Measurements from ENCODE around the gene MTA2.
A peak's percentile ranks its signal among the peaks of the same experiment; 100 is the strongest.

The MTA2 gene

DNA sequence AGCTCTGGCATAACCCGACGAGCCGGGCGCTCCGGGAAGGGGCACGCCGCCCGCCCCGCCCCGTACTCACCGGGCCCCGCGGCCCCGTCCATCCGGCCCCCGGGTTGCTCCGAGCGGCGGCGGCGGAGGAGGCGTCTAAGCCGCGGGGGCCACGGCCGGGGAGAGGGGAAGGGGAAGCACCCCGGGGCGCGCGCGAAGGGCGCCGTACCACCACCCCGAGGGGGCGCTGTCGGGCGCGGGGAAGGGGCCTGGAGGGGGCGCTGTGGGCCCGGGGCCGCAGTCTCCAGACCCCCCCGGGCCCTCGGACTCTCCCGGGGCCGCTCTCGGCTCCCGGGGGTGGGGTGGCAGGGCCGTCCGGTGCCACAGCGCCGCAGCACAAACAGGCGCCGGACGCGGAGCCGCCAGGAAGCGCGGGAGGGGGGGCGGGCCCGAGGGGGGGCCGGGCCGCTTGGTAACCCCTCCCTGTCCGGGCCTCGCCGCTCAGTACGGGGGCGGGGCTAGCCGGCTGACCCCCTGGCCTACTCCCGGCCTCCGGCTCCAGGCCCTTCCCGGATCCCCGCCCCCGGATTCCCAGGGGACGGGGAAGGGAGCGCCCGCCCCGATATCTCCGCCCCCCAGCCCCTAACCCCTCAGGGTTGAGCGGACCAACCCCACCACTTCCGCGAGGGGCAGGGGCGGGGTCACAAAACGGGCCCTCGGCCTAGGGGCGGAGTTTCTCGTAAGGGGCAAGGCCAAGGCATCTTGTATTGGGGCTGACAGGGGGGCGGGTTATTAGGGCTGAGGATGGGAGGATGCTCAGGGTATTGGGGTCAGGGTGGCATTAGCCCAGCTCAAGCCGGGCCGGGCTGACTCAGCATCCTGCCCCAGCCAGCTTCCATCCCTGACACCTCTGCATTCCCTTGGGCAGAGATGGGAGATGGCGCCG, 11.0 kb upstream of the MTA2 start, which contains the start of the genes EML3 and ROM1:
Gene EML3 (minus strand): TSS at position 410 of the 925 bp plus-strand sequence. CDS start 318 bp downstream, at position 92.
Gene ROM1 (plus strand): TSS at position 892 of the 925 bp plus-strand sequence. CDS start 25 bp downstream, at position 917.
- peak; percentile 82 to 86 for DNase-seq

DNA sequence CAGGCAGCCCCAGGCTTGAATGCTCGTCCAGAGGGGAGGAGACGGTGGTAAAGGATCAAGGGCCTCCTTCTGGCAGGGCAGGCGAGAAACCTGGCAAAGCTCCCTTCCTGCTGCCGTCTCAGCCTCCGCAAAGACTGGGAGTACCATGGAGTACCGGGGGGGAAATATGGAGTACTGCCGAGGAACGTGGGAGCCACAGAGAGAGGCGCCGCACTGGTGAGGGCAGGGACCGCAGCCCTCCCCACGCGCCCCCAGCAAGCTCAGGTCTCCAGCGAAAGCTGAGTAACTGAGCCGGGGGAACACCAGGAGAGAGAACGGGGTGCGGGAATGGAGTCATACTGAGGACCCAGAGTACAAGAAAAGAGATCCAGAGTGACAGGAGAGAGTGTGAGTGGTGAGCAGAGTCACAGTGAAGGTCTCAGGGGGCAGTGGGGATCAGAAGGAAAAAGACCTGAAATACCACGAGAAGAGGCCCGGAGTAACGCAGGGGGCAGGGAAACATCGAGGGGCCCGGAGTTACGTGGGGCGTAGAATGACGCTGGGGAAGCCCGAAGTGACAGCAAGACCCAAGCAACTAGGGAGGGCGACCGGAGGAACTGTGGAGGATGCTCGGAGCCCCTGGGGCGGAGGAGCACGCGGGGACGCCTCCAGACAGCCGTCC, 10.2 kb upstream of the MTA2 start:
- peak; percentile 37 to 45 for DNase-seq

DNA sequence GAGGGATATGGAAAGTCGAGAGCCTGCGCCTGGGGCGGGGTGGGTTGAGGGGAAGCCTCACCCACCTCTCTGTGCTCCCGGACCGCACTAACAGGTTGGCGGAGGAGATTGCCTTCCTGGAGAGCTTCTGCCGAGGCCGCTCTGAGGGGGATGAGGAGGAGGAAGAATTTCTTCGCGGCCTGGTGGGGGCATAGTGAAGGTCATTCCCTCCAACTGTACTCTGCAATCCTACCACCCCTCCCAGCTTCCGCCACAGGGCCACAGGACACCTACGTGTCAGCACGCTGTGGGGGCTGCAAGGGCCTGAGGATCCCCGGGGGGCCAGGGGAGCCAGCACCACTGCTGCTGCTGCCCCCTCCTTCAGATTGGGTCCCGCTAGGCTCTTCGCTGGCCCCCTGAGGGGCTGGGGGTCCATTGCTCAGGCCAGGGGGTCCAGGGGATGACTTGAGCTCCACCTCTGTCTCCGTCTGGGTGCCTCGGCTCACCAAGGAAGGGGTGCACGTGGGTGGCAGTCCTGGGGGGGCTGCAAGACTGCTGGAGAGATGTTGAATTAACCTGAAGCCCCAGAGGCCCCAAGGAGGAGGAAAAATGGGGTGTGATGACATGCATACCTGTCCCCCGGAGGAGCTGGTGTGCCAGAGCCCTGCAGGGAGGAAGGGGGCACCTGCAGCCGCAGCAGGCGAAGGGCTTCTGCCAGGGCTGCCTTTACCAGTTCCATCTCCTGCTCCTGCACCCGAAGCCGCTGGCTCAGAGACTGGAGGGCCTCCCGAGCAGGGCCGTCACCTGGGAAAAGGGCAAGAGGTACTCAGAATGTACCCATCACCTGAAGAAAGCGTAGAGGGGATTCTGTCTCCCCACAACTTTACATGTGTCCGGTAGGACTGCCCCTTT, 9.4 kb upstream of the MTA2 start:
- DNase-seq = no peak

DNA sequence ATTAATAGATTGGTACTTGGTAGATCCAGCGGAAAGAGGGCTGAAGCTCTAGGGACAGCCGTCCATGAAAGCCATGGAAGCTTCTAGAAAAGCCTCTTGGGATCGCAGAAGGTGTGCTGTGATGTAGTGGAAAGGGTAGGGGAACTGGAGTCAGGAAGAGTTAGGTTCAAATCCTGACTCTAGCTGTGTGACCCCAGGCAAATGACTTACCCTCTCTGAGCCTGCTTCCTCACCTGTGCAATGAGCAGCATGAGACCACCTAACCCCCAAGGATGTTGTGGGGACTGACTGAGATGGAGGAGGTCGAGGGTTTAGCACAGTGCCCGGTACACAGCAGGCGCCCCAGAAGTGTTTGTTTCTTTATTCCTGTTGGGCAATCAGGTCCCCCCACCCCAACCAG, 8.7 kb upstream of the MTA2 start:
- no peak for DNase-seq

DNA sequence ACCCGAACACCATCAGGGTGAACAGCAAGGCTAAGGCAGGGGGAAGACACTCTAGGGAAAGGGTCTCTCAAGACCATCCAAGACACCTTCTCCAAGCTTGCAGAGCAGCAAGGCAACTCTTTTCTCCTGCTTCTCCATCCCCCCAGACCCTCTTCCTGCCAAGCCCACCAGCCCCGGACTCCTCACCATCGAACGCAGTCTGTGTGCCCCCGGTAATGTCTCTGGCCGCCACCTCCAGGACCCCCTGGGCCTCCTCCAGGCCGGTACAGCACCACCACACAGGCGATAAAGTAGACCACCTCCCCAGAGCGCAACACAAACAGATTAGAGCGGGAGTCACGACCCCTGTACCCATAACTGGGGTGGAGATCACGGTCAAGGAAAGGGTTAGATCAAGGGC, 7.1 kb upstream of the MTA2 start:
- DNase-seq = no peak

DNA sequence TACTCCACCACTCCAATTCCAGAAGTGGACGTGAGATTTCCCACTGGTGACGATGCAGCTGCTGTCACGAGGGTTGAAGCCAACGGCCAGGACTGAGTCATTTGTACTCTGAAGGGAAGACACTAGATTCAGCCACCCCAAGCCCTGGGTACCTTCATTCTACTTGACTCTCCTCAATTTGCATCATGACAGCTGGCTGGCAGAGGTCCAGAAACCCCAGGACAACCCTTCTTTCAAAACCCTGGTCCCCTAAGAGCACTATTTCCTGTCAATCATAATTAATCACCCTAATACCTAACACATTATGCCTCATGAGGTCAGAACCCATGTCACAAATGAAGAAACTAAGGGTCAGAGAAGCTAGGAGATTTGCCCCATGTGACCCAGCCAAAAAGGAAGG, 6.0 kb upstream of the MTA2 start:
- DNase-seq = no peak

DNA sequence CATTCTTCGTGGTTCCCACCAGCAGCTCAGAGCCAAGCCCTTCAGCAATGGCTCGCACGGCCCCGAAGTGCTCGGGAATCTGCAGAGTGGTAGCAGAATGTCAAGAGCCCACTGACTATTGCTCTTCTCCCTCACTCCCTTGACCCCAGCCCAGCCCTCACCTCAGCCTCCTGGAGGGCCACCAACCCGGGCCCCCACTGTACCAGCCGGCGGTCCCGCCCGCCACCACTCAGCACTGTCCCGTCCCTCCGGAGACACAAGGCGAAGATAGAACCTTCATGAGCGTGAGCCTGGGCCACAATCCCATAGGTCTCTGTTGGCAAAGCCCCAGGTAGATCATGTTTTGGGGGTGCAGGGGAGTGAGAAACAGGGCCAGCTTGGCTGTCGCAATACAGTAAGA, 4.2 kb upstream of the MTA2 start:
- DNase-seq = no peak

DNA sequence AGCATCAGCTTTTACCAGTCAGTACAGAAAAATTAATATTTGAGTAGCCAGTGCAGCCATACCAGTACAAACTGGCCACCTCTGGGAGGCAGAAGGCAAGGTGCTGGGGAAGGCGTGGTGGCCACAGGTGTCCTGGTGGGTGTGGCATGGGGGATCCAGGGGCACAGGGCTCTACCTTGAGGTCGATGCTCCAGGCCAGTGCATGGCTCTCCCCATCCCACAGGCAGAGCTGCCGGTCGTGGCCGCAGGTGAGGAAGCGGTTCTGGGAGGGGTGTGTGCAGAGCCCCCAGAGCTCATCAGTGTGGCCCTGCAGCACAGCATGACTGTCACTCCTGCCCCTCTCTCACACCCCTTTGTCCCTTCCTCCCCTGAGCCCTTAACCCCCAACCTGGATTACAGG, 3.8 kb upstream of the MTA2 start:
- DNase-seq = no peak

DNA sequence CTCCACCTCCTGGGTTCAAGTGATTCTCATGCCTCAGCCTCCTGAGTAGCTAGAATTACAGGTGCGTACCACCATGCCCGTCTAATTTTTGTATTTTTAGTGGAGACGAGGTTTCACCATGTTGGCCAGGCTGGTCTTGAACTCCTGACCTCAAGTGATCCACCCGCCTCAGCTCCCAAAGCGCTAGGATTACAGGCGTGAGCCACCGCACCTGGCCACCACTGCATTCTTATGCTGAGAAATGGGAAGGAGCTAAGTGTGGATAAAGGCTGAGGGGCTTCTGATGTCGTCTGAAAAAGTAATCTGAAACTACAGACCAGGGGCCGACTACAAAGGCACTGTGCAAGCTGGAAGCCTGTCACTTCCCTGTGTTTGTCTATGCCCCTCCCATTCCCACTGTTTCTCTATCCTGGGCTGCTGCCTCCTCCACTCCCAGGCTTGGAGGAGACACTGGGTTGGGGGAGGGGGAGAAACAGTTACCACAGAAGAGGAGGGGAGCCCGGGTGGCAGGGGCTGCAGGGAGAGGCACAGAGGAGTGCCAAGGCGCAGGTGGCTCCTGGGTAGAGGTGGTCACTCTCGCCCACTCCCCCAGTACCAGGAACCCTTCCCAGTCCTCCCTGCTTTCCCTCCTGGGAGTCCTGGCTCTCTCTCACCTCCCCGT, 2.9 kb upstream of the MTA2 start:
- no peak for DNase-seq

DNA sequence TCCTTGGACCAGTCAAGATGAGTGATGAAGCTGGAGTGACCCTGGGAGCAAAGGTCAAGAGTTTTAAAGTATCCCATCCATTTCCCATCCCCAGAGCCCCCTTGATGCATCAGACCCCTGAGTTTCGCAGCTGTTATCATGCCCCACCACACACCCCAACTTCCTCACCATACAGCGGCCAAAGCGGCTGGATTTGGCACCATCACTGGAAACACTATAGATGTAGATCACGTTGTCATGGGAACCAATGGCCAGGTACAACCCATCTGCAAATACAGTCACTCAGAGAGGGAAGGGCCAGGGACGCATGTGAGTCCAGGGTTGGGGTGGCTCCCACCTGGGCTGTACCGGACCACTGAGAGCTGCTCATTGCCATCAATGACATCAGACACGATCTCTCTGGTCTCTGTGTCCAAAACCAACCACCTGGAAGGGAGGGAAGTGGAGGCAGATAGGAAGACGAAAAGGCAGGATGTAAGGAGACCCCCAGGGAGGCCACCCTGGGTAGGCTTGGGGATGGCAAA, 2.2 kb upstream of the MTA2 start:
- no peak for DNase-seq

DNA sequence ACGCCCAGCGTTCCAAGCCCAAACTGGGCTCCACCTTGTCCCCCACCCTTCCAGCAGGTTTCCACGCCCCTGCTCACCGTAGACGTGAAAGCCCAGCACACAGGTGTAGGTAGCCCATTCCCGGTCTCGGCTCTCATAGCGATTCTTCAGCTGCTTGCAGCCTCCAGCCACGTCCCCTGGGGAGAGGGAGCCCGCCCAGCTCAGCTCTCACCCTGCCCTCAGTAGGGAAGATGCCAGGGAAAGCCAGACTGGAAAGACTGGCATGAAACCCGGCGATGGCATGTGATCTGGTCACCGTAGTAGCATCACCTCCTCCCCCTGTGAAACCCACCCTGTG, 1.4 kb upstream of the MTA2 start:
- no peak for DNase-seq

DNA sequence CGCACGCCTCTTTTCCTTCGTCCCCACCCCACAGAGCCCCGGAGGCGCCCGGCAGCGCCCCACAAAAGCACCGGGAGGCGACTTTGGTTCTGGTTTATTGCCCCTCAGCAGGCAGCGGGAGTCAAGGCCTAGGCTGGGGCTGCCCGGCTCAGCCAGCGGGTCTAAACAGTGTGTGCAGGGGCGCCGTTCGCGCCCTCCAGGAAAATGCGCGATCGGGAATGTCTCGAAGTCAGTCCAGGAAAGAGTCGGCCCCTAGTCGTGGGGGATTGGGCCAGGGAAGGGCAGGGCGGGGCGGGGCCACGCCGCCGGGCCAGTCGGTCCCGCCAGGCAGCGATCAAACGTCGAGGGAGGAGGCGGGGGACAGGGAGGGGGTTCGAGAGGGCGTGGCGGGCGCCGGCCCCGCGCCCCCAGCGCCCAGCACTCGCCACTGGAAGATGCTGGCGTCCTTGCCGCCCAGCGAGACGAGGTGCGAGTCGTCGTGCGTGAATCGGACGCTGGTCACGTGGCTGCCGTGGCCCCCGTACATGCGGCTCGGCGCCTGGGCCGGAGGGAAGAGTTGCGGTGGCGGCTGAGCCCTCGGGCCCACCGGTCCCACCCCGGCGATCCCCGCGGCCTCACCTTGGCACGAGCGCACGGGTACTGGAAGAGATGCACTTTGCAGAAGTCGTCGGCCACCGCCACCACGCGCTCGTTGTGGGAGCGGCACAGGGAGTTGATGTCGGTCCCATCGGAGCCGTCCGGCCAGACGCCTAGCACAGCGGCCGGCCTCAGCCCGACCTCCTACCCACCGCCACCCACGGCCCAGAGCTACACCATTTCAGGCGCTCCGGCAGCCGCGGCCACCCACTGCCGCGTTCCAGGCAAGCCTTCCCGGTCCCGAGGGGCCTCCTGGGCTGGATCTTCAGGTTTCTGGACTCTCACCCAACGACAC, 741 bp upstream of the MTA2 start:
- DNase-seq = no peak

DNA sequence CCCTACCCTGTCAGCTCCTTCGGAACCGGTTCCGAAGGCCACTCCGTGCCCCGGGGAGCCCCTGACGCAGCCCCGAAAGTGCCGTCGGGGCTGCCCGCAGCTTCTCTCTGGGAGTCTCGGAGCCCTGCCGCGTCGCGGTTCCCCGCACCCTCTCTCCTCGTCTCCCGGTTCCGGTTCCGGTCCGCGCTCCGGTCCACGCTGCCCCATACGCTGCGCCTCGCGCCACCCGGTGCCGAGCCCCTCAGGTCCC, 618 bp downstream of the MTA2 start:
- no peak for DNase-seq

DNA sequence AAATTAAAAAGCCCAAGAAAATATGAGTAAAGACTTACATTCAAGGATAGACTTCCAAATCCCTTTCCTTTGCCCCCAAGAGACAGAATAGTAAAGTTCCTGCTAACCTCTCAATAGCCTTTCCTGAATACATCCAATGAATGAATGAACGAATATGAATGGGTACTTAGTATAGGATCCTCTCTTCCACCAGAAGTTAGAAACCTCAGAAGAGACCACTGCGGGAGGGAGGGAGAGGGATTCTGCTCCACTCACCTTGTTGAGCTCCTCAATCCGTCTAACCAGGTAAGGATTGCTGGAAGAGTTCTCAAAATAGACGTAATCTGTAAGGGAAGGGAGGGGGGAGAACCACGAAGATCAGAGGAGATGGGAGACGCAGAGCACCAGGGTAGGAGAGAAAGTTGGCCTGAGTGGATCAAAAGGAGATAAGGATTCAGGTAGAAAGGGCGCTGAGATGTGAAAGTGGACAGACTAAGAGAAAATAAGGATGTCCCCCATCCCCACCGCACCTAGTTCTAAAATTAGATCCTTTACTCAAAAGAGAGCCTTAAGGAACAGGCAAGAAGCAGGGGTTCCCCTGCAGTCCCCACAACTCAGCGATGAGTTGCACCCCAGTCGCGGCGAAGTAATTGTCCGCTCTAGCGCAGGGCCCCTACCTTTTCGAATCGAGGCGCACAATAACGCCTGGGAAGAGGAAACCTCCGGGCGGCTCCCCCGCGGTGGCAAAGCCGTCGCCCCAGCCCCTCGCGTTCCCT, 1.1 kb downstream of the MTA2 start:
- DNase-seq = no peak

DNA sequence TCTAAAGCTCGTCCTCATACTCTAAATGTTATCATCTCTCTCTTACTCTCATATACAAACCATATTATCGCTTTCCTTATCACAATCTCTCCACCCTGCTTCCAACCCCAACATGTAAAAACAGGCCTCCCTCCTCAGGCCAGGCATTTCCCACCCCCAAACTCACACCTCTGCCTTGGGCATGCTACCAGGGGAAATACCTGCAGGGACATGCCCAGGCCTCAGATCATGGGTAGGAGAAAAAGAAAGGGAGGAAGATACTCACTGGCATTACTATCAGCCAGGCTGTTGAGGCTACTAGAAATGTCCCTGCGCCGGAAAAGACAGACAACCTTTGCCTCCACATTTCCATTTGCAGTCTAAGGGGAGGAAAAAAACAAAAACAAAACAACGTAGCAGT, 1.8 kb downstream of the MTA2 start:
- no peak for DNase-seq

DNA sequence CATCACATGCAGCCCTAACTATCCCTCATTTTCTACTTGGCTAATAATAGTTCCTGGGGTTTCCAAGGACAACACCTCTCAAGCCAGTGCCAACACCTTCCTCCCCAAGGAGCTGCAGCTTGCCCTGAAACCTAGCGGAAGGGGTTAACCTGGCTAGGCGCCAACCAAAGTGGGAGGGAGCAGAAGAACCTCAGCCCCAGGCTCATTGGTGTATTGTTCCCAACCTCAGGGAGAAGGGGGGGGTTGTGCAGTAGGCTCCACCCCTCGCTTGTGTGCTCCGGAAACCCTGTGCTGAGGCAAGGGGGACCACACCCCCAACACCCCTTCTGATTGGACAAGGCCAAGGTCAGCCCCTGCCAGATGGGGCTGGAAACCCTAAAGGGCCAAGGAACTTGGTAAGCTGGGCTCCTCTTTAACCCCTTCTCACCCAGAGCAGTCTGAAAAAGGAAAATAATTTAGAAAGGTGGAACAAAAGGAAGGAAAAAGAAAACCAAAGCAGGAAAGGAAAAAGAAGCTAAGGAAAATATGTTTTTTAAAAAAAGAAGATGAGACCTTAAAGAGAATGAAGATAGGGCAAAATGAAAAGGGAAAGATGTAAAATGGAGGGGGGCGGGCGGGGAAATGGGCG, 2.5 kb downstream of the MTA2 start:
- DNase-seq = peak; percentile 89 to 91

DNA sequence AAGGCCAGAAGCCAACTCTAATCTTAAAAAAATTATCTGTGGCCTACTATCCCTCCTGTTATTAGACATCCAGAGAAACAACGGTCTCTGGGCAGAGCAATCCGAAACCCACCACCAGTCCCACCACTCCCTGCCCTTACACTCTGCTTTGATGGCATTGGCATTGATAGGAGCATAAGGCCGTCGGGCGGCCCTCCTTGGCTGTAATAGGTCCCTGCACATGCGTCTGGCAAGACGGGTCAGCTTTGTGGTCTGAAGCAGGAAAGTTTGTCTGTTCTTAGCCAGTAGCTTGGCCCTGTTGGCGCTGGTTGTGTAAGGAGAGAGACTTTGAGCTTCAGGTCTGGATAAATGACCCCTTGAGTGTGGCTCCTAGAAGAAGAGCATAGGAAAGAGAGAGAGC, 6.5 kb downstream of the MTA2 start:
- DNase-seq = no peak

DNA sequence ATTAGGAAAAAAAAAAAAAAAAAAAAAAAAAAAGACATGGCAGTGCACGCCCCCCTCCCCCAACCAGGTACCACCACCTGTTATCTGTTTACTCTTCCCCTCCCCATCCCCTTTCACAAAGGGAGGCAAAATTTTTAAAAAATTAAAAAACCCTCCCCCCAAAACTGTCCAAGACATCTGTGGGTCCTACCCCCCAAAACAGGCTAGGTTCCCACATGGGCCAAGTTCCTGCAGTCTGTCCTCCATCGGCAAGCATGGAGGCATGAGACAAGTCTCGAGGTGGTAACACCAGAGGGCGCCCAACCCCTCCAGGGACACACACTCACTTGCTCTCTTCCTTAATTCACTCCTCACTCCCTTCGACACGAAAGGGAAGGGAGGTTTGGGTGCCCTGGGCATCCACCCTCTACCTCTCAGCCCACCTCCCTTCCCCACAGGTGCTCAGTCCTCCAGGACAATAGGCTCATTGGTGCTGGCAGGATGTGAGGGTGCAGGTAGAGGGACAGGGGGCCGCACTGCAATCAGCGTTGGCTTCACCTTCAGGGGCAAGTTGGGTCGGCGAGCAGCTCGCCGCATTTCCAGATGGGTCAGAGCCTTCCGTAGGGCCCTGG, 8.1 kb downstream of the MTA2 start:
- DNase-seq = peak; percentile 68 to 73

DNA sequence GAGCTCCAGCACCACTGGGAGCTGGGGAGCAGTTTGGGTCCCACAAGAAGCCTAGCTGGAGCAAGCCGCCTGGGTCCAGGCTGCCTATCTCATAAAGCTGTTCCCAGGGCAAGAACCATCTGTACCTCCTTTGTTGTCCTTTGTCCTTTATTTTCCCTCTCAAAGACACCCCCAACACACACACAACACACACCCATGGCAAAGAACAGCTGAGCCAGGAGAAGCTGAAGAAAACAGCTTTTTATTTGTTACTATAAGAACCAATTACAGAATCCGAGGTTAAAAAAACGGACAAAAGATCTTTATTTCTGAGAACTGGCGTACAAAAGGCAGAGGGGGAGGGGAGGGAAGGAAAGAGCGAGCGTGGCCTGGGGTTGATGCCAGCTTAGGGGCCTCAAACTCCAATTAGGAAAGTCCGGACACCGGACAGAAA, 8.7 kb downstream of the MTA2 start:
- DNase-seq = no peak
